NCI-H2107 (cell line): ENCODE results near the gene RNF207.

Experiments
- DNase-seq: peaks from one replicate; lab custom pipeline; 2025; lab: John Stamatoyannopoulos, UW

The RNF207 gene

DNA sequence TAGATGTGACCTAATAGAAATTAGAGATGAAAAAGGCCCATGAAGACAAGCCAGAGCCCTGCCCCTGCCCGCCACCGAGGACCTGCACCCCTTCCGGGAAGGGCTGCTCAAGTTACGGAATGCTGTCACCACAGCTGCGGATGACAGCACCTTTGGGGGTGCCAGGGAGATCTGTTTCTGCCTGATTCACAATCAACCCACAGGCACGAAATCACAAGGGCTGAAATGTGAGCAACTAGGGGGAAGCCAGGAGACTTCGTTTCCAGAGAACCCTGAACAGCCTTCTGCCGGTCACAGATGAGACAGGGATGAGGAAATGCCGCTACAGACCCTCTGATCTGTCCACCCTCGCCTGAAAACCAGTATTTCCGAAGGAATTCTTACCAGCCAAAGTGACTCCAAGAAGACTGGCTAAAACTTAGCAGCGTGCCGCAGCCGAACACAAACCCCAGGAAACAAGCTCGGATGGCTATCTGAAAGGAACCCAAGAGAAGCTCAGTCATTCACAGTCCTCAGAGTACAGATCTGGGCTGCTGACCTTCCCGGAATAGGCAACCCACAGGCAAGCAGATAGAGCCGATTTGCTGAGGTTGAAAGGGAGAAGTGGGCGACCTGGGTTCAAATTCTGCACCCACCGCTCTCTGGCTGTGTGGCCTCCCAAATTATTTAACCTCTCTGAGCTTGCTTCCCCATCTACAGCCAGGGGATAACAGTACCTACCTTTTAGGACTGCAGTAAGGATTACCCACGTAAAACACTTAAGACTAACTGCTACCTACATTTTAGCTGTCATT is 28.8 kb downstream of the RNF207 start:
- no peak for DNase-seq

DNA sequence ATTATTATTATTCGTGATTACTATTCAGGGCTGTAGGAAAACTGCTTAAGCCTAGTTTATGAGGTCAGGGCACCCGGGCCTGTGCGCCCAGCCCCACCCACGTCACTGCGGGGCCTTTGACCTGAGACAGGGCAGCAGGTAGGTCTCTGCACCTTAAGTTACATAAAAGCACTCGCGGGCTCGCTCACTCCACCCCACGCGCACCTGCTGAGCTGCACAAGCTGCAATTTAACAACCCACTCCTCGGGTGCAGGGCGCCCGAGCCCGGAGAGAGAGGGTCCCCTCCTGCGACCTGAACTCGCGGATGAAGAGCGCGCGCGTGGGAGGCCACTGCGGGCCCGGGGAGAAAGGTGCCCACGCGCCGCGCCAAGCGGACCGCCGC is 29.4 kb downstream of the RNF207 start:
- DNase-seq: no peak

DNA sequence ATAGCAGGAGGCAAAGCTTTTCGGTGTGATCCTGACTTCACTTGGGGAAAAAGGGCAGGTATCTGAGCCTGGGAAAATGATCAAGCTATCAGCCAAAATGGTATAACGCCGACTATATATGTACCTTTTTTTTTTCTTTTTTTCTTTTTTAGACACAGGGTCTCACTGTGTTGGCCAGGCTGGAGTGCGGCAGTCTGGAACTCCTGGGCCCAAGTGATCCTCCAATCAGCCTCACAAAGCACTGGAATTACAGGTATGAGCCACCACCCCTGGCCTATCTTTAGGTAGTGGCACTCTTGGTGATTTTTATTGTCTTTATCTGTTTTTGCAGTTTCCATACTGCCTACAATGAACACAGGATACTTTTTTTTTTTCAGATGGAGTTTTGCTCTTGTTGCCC is 31.2 kb downstream of the RNF207 start:
- DNase-seq: no peak

DNA sequence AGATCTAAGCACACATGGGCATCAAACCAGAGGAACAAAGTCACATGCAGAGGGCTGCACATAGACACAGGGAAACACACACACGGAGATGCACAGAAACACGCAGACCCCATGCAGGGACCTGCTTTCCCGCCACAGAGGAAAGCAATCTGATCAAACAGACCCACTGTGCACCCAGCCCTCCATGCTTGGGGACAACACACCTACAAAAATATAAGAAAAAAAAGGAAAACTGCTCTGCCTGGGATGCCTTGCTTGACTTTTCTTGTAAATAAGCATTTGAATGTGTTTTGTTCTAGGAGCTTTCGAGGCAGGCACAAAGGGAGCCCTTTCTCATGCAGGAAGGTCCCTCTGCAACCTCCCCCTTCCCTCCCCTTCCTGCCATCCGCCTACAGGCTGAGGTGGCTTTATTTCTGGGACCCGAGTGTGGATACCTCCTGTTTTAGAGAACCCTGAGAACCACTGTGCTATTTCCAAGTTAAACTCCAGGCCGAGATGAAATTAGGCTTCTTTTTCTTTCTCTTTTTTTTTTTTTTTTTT is 33.4 kb downstream of the RNF207 start:
- no peak for DNase-seq

DNA sequence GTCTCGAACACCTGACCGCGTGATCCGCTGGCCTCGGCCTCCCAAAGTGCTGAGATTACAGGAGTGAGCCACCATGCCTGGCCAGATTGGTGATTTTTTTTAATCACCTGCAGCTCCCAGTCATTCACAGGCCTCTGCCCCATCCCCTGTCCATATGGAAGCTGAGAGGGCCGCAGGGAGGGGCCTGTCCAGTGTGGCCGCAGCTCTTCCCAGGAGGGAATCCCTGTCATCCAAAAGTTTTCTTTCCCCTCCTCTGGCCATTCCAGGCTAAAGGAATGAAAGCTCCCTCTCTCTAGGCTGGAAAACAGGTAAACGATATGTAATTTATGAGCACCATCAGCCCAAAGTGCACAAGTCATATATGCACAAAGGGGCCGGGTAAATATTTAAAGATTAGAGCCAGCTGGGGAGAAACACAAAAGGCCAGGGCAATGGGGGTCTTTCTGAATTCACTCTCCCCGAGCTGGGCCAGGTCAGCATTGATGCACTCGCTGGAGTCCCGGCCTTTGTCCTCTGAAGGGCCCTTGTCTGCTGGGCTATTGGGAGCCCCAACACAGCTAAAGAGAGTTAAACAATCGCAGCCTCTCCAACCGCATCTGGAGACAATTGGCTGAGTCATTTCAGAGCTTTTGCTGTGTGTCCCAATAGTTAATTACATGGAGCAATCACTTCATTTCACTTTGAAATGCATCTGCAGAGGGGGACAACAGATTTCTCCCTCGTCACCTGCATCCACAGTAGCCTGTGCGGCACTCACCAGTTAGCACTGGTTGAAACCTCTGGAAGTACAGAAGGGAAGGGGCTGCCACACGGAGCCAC is 34.2 kb downstream of the RNF207 start:
- DNase-seq: no peak

DNA sequence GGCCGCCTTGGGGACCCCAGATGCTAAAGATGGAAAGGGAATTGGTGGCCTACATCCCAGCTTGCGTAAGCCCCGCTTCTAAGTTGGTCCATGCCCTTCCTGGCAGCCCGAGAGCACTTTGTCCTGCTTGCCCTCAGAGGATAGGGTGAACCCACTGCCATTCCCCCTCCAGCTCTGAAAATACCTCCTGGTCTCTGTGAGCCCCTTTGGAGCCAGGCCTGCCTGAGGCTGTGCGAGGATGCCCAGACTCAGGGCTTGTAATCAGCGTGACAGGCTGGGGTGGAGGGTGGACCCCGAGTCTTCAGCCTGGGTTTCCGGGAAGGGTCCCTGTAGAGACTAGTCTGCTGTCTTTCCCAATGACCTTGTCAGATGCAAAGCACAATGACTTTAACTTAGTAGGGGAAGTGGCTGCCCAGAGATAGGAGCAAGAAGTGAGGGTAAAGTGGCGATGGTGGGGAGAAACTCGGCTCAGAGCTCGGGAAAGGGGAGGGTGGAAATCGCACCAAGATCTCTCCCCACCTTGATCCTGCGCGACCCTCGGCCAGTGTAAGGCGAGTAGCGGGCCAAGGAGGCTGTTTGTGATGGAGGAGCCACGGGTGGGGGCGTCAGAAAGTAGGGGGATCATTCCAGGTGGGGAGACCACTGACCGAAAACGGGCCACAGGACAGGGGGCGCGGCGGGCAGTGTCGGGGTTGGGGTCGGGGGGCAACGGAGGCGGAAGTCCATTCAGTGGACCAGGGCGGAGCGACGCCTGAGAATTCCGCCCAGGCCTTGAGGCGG is 35.4 kb downstream of the RNF207 start:
- no peak for DNase-seq

DNA sequence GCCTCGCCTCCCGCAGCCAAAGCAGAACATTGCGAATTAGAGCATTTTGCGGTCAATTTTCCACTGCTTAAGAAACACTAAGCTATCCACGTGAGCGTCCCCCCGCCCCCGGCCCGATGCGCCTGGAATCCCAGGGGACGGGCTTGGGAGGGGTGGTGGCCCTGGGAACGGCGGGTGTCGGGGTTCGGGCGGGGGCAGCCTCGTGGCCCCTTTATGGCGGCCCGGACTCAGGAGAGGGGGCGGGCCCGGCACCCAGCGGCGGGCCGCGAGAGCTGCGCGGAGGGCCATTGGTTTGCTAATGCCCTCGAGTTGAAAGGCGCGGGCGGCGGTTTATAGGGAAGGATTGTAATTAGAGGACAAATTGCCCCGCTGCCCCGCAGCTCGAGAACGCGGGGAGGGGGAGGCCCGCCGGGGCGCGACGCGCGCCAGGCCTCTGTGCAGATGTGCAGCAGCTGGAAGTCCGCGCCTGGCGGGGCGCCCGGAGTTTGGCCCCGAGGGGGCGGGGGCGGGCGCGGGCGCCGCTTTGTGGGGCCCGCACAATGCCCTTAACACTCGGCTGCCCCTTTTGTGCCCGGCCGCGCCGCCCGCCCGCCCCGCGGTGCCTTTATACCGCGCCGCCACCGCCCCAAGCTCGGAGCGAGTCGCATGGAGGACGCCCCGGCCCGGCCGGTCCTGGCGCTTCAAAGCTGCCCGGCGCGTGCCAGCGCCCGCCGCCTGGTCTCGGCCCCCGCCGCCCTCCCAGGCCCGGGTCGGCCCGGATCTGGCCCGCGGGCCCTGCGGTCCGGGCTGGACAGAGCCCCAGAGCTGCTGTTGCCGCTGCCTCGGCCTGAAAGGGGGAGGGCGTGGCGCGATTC is 36.2 kb downstream of the RNF207 start:
- DNase-seq: no peak

DNA sequence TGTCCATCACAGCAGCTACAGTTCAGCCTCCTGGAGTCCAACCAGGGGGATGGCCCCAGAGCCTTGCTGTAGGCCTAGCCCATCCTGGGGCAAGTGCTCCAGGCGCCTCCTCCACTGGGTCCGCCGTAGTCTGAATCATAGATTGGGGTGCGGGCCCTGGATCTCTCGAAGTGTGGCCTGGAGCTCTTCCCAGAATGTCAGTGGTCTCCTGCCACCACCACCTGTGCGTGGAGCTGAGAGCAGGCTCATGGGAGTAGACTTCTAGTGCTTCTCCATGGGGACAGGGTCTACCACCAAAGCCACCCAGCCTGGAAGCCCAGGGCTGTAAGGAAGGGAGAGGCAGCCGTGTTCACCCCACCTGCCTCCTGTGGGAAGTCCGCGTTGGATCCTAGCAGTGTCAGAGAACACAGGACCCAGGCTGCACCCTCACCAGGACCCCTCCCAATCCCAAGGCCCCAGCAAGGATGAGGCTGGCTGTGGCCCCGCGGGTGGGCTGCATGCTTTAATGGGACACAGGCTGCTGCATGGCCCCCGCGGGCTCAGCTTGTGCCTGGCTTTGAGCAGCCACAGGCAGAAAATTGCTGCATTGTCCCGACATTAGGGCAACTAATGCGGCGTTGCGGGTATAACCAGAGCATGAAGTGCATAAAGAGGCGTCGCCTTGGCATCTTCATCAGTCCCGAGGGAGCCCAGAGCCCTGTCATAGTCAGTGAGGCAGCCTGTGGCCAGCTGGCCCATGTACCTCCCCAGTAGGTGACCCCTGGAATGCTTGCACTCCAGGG is 37.3 kb downstream of the RNF207 start:
- DNase-seq: no peak

DNA sequence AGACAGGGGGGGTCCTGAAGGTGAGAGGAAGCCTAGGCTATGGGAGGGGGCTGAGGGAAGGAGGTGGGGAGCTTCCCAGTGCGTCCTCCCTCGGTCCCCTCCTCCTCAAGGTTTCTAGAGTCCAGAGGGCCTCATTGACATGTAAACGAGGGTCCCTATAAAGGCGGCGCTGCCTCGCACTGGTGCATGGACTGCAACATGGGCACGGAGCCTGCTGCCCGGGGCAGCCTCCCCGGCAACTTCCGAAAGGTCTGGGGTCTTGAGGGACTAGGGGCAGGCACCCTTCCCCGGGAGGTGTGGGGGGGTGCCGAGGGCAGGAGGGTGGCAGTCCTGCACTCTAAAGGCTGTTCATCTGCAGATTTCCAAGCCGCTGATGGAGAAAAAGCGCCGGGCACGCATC is 38.1 kb downstream of the RNF207 start, which contains the start of gene HES3:
Gene HES3, plus strand, starts transcription at position 187 of the 400 bp plus-strand sequence. Its CDS starts 187 bp downstream, at position 374.
- DNase-seq: no peak

DNA sequence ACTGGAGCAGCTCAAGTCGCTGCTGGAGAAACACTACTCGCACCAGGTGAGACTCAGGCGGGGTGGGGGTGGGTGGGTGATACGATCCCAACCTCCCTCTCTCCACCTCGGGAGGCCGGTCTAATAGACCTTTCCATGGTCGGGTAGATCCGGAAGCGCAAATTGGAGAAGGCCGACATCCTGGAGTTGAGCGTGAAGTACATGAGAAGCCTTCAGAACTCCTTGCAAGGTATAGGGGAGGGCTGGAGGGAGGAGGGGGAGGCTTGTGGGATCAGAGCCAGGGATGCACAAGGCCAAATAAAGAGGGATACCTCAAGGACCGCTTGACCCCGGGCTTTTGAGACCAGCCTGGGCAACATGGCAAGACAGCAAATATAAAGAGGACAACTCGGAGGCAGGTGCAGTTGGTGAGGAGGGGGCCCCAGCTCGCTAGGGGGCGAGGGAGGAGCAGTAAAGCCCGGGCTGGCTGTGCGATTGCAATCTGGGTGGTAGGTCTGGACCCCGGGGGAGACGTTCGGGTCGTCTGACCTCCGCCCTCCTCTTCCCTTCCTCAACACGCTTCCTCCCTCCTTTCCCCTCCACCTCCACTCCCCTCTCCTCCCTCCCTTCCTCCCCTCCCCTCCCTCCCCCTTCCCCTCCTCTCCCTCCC is 38.6 kb downstream of the RNF207 start:
- no peak for DNase-seq

DNA sequence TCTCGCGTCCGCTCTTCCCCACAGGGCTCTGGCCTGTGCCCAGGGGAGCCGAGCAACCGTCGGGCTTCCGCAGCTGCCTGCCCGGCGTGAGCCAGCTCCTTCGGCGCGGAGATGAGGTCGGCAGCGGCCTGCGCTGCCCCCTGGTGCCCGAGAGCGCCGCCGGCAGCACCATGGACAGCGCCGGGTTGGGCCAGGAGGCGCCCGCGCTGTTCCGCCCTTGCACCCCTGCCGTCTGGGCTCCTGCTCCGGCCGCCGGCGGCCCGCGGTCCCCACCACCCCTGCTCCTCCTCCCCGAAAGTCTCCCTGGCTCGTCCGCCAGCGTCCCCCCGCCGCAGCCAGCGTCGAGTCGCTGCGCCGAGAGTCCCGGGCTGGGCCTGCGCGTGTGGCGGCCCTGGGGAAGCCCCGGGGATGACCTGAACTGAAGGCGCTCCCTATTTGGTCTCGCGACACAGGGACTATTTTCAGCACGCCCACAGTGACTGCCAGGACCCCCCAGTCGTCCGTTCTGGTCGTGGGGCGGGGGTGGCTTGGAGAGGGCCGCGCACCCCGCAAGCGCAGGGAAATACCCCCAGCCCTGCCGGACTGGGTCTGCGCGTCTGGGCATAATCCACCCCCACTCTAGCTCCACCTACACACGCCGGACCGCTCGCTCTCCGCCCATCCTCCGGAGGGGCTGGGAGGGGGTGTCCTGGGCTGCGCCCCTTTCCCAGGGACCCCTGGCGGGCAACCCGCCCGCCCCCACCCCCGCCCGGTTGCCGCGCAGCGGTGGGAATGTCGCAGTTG is 39.4 kb downstream of the RNF207 start:
- no peak for DNase-seq

DNA sequence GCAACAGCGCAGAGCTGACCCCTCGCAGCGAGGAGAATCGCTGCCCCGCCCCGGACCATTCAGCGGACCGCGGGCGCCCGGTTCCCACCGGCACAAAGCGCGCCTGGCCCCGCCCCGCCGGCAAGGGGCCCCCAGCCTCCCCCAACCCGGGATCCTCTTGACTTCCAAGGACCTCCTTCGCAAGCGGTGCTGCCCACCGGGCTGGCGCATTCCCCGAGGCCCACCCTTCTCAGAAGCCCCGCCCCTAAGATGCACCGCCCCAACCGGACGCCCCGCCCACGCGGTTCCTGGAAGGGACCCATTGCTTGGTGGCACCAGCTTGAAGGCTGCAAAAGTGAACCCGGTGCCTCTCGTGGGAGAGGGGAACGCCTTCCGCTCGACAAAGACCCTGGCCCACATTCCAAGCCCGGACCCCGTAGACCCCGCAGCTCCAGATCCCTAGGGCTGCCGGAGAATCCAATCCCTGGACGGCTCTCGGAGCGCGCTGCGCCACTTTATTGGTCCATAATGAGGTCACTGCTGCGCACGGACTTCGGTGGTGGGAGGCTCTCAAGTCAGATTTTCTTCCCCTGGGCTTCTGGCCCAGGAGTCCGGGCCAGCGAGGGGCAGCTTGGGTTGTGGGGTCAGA is 40.1 kb downstream of the RNF207 start:
- no peak for DNase-seq

DNA sequence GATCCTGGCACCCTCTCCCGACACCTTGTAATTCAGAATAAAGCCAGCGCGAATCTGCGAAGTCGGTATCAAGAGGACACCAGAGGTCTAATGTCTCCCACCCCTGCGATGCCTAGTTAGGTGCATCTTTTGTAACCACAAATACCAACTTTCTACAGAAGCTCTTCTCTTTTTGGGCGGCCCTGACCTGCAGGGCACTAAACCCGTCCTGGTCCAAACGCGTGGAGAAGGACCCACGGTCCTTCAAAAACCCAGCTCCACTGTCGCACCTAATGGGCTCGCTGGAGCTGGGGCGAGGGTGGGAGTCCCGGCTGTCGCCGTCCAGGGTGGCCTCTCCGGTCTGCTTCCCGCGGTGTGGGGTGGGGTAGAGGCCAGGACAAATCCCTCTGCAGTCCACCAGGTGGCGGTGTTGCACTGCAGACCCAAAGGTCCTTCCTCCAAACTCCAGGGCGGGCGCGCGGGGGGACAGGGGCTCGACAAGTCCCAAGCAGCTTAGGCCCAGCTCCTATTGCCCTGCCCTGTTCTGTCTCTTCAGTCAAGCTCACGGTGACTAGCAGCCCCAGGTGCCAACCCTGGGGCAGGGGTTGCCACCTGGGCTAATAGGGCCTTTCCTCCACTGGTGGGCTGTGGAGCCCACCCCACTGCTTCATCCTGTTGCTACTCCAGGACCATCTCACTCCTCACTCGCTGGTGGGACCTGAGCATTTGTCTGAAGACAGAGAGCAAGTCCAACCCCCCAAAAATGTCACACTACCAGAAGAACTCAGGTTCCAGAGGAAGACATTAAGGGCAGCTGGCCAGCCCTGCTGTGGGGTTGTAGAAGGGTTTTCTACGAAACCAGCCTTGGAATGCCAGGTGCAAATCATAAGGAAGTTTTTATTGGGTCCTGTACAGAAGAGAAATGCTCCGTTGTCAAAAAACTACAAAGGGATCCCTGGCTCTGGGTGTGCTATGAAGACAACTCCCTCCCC is 40.9 kb downstream of the RNF207 start:
- DNase-seq: peak; percentile 14

DNA sequence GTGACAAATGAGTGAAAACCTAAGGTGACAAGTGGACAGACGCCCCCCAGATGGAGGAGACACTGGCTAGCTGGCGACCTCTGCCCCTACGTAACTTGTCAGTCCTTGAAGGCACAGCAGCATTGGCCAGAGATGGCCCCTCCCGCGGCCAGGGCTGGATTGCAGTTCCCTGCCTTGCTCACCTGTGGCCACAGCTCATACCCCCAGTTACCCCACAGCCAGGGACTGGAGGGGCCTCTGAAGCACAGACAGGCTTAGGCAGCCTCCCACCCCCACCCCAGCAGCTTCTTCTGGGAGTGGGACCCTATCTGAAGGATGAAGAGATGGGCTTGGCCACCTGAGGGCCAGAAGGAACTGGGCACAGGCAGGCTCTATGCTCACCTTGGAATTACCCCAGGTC is 41.7 kb downstream of the RNF207 start:
- DNase-seq: no peak

DNA sequence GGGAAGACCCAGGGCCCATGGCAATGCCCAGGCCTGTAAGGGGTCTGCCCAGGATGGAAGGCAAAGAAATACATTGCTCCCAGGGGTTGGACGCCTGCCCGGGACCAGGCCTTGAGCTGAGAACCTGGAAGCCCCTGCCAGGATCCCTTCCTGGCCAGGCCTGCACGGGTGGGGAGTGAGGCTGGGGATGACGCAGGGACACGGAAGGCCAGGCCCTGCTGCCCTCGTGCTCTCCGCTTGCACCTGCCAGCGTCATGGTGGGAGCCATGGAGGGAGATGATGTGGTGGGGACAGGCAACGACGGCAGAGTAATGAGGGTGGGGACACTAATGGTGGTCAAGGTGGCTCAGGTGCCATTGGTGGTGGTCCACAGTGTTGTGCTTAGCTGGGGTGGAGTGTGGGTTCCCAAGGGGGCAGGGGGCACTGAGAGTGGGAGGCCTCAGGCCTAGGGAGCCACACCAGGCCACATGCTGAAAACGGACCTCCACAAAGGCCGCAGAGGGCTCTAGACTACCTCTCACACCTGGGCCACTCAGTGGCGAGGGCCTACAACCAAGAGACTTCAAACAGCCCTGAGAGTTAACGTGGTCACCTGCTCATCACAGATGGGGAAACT is 42.4 kb downstream of the RNF207 start:
- no peak for DNase-seq

DNA sequence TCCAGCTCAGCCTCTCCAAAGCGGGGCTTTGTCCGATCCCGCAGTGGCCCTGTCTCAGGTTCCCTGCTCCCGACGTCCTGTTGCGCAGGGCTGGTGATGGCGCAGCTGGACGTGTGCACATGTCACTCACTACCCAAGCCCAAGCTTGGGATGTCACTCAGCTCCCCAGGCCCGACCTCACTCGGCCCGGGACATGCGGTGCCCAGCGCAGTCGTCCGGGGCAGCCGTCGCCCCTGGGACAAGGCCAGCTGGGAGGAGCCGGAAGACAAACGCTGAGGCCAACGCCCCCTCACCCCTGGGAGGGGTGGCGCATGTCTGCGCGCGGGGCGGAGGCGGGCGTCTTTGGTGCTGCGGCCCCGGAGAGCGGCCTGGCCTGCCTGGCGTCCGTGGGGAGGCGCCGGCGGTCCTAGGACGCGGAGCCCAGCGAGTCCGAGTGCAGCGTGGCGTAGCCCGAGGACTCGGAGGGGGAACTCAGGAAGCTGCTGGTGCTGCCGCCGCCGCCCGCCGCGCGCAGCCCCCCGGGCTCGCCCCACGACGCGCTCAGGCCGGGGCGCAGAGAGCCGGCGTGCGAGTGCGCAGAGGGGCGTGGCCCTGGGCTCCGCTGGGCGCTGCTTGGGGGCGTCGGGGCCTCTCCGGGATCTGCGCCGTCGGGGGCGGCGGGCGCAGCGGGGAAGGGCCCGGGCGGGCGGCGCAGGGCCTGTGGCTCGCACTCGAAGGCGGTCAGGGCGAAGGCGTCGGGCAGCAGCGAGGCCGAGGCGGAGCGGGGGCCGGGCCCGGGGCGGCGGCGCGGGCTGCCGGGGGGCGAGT is 43.2 kb downstream of the RNF207 start:
- DNase-seq: no peak
